Activated T-cell treated with anti-CD3 and anti-CD28 coated beads, Interleukin-2, amount 50 U/mL, for 24 hours (primary cell): Measurements from ENCODE around the gene MAN2B2.

Source experiments
- DNase-seq: peaks from one replicate; pipeline ENCODE4 v3.0.0-alpha.2; 2020
- H3K27ac Mint-ChIP-seq: 2 replicates; pipeline ENCODE4 v1.8.0; 2020; ENCODE audit warnings: mild to moderate bottlenecking, mixed read lengths
- H3K27me3 Mint-ChIP-seq: 2 replicates; pipeline ENCODE4 v1.8.0; 2020; ENCODE audit warnings: mixed read lengths
- H3K36me3 Mint-ChIP-seq: 2 replicates; pipeline ENCODE4 v1.8.0; 2020; ENCODE audit warnings: low read depth, mixed read lengths
- H3K4me1 Mint-ChIP-seq: 2 replicates; pipeline ENCODE4 v1.8.0; 2020; ENCODE audit warnings: low read depth, mixed read lengths
- H3K4me3 Mint-ChIP-seq: 2 replicates; pipeline ENCODE4 v1.8.0; 2020; ENCODE audit warnings: mild to moderate bottlenecking, moderate library complexity, mixed read lengths
- H3K9me3 Mint-ChIP-seq: 2 replicates; pipeline ENCODE4 v1.8.0; 2020; ENCODE audit warnings: mixed read lengths

MAN2B2 gene

GRCh38 chr4:6605605-6606004 lies 30.6 kb downstream of the MAN2B2 start:
- no peaks in the 10 kb centered on the region for H3K27me3 Mint-ChIP-seq
- peaks cover 97% of the 10 kb centered on the region for H3K36me3 Mint-ChIP-seq
- peaks cover 17% of the 10 kb centered on the region for H3K4me1 Mint-ChIP-seq
- no peak overlapping the region for H3K27ac Mint-ChIP-seq
- DNase-seq, result no peak
- peaks cover 10% of the 10 kb centered on the region for H3K9me3 Mint-ChIP-seq
- no peak overlapping the region for H3K4me3 Mint-ChIP-seq

DNA sequence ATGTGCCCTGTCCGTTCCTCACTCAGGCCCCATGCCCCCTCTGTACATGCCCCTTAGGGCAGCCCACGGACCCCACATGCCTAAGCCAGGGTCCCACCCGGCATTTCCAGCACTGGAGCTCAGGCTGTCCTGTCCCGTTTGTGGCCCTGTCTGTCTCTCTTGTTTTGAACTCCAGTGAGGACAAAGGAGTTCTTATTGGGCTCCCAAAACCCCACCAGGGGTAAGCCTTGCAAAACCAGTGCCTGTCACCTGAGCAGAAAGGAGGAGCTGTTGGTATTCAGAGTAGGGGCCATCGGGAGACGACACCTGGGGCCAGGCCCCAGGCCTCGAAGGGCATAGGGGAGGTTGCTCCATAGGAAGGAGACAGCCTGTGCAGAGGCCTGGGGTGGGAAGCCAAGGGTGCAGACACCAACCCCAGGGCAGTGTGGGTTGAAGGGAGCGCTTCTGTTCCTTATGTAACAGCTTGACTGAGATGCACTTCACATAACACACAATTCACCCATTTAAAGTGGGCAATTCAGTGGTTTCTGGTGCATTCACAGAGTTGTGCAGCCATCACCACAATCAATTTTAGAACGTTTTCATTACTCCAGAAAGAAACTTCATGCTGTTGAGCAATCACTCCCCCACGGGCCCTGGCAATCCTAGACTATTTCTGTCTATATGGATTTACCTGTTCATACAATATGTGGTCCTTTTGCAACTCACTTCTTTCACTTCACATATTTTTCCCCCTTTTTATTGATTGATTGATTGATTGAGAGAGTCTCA lies 31.7 kb downstream of the MAN2B2 start:
- no peak for DNase-seq
- peaks cover 97% of the 10 kb centered on the region for H3K36me3 Mint-ChIP-seq
- peaks cover 10% of the 10 kb centered on the region for H3K9me3 Mint-ChIP-seq
- no peak overlapping the region for H3K27ac Mint-ChIP-seq
- H3K27me3 Mint-ChIP-seq, result no peaks in the 10 kb centered on the region
- peaks cover 17% of the 10 kb centered on the region for H3K4me1 Mint-ChIP-seq
- H3K4me3 Mint-ChIP-seq, result no peak overlapping the region

DNA sequence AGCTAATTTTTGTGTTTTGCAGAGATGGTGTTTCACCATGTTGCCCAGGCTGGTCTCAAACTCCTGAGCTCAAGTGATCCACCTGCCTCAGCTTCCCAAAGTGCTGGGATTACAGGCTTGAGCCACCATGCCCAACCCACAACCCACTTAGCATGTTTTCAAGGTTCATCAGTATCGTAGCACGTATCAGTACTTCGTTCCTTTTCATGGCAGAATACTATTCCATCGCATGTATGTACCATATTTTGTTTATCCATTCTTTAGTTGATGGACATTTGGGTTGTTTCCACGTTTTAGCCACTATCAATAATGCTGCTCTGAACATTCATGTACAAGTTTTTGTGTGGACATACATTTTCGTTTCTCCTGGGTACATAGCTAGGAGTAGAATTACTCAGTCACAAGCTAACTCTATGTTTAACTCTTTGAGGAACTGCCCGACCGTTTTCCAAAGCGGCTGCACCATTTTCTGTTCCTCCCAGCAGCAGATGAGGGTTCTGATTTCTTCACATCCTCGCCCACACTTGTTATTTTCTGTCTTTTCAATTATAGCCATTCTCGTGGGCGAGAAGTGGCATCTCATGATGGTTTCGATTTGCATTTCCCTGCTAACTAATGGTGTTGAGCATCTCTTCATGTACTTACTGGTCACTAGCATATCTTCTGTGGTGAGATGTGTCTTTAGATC lies 32.5 kb downstream of the MAN2B2 start:
- Mint-ChIP-seq H3K9me3 (peaks cover 10% of the 10 kb centered on the region), H3K4me1 (peaks cover 17% of the 10 kb centered on the region), H3K4me3 (no peak overlapping the region), H3K27ac (no peak overlapping the region), H3K27me3 (no peaks in the 10 kb centered on the region), H3K36me3 (peaks cover 96% of the 10 kb centered on the region)
- DNase-seq, result no peak

GRCh38 chr4:6608758-6609414 lies 33.9 kb downstream of the MAN2B2 start:
- peak overlapping the region; percentile 22 for H3K27ac Mint-ChIP-seq
- peaks cover 10% of the 10 kb centered on the region for H3K9me3 Mint-ChIP-seq
- H3K4me1 Mint-ChIP-seq, result peaks cover 17% of the 10 kb centered on the region
- no peaks in the 10 kb centered on the region for H3K27me3 Mint-ChIP-seq
- H3K4me3 Mint-ChIP-seq, result no peak overlapping the region
- H3K36me3 Mint-ChIP-seq, result peaks cover 88% of the 10 kb centered on the region
- peak; percentile 34 for DNase-seq

DNA sequence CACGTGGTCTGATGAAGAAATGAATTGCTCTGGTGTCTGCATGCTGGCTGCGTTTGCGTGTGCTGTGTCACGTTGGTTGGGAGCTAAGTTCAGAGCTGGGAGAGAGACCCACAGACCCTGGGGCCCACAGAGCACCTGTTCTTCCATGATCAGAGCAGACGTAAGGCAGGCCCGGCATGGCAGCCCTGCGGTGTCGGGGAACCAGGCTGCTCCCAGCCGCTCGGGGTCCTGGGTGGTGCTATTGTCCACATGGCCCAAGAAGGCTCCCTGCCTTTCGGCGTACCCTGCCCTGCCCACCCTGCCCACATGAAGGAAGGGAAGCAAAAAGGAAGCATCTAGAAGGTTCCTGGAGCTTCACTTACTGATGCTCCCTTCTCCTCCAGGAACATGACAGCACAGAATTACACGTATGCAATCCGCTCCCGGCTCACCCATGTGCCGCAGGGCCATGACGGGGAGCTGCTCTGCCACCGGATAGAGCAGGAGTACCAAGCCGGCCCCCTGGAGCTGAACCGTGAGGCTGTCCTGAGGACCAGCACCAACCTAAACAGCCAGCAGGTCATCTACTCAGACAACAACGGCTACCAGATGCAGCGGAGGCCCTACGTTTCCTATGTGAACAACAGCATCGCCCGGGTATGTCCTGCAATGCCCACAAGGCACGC lies 34.6 kb downstream of the MAN2B2 start:
- H3K9me3 Mint-ChIP-seq, result peaks cover 8% of the 10 kb centered on the region
- no peak for DNase-seq
- H3K27ac Mint-ChIP-seq, result peak overlapping the region; percentile 8
- H3K4me1 Mint-ChIP-seq, result peaks cover 17% of the 10 kb centered on the region
- H3K27me3 Mint-ChIP-seq, result no peaks in the 10 kb centered on the region
- peaks cover 87% of the 10 kb centered on the region for H3K36me3 Mint-ChIP-seq
- H3K4me3 Mint-ChIP-seq, result no peak overlapping the region

- Mint-ChIP-seq H3K9me3 (no peaks in the 10 kb centered on the region), H3K27ac (no peak overlapping the region), H3K36me3 (peaks cover 86% of the 10 kb centered on the region), H3K27me3 (no peaks in the 10 kb centered on the region), H3K4me3 (no peak overlapping the region), H3K4me1 (peaks cover 17% of the 10 kb centered on the region)
- no peak for DNase-seq
Observed at GRCh38 chr4:6610856-6611430, 36.0 kb downstream of the MAN2B2 start.

DNA sequence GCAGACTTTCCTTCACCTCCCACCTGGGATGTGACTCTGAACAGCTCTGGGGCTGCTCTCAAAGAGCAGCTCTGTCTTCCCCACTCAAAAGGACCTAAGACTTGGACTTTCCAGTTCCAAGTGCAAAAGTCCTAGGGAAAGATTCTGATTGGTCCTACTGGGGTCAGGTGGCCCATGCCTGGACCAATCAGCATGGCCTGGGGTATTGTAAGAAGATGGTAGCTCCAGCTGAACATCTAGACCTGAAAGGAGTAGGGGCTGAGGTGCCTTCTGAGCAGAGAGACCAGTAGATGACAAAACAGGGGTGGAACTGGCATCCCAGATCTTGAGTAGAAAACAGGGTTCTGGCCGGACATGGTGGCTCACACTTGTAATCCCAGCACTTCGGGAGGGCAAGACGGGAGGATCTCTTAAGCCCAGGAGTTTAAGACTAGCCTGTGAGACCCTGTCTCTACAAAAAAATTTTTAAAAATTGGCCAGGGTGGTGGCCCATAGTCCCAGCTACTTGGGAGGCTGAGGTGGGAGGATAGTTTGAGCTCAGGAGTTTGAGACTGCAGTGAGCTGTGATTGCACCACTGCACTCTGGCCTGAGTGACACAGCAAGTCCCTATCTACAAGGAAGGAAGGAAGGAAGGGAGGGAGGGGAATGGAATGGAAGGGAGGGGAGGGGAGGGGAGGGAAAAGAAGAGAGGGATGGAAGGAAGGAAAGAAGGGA lies 38.1 kb downstream of the MAN2B2 start:
- H3K27ac Mint-ChIP-seq, result peak overlapping the region; percentile 61
- H3K9me3 Mint-ChIP-seq, result no peaks in the 10 kb centered on the region
- no peak overlapping the region for H3K4me3 Mint-ChIP-seq
- H3K36me3 Mint-ChIP-seq, result peaks cover 86% of the 10 kb centered on the region
- H3K27me3 Mint-ChIP-seq, result no peaks in the 10 kb centered on the region
- no peak for DNase-seq
- peaks cover 11% of the 10 kb centered on the region for H3K4me1 Mint-ChIP-seq

- no peak overlapping the region for H3K4me3 Mint-ChIP-seq
Observed at GRCh38 chr4:6613676-6614651, 39.0 kb downstream of the MAN2B2 start.

GRCh38 chr4:6614701-6615230 lies 39.8 kb downstream of the MAN2B2 start:
- Mint-ChIP-seq H3K27ac (peak overlapping the region; percentile 55), H3K27me3 (no peaks in the 10 kb centered on the region), H3K9me3 (no peaks in the 10 kb centered on the region), H3K4me1 (no peaks in the 10 kb centered on the region), H3K4me3 (no peak overlapping the region), H3K36me3 (peaks cover 86% of the 10 kb centered on the region)
- DNase-seq, result no peak

More at GRCh38 chr4:6613676-6614651, 39.0 kb downstream of the MAN2B2 start:
- Mint-ChIP-seq H3K4me1 (peaks cover 4% of the 10 kb centered on the region), H3K27ac (peak overlapping the region; percentile 61), H3K9me3 (no peaks in the 10 kb centered on the region), H3K27me3 (no peaks in the 10 kb centered on the region), H3K36me3 (peaks cover 86% of the 10 kb centered on the region)
- no peak for DNase-seq

DNA sequence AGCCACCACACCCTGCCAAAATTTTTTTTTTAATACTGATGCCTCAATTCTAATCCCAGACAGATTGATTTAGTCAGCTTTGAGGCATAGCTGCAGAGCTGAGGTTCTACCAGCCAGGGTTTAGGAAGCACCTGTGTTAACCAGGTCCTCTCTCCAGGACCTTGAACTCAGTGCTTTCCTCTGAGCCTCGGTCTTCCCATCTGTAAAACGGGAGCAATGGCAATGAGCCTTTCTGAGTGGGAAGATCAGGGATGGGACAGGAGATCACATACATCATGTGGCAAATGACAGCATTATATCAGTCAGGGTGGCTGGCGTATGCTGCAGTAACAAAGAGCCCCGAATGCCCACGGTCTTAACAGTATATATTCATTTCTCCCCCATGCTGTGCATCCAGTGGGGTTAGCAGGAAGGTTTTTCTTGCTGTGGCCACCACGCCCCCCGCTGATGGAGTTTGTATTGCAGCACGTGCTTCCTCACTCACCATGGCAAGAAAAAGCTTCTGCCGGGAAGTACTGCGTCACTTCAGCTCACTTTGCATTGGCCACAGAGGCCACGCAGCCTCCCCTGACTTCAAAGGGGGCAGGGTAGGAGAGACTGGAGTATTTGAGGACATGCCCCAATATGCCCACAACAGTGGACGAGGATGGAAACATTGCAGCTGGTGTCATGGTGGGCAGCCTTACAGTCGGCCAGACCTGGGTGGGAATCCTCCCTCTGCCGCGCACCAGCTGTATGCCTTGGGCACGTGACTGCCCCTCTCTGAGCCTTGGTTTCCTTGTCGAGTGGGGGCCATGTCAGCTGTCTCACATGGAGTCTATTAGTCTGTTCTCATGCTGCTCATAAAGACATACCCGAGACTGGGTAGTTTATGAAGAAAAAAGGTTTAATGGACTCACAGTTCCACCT lies 41.4 kb downstream of the MAN2B2 start:
- DNase-seq, result no peak
- Mint-ChIP-seq H3K36me3 (peaks cover 81% of the 10 kb centered on the region), H3K9me3 (no peaks in the 10 kb centered on the region), H3K27me3 (no peaks in the 10 kb centered on the region), H3K4me1 (no peaks in the 10 kb centered on the region), H3K4me3 (no peak overlapping the region), H3K27ac (no peak overlapping the region)

GRCh38 chr4:6617246-6617645 lies 42.3 kb downstream of the MAN2B2 start:
- no peaks in the 10 kb centered on the region for H3K27me3 Mint-ChIP-seq
- H3K4me1 Mint-ChIP-seq, result no peaks in the 10 kb centered on the region
- H3K4me3 Mint-ChIP-seq, result no peak overlapping the region
- no peak overlapping the region for H3K27ac Mint-ChIP-seq
- DNase-seq, result no peak
- no peaks in the 10 kb centered on the region for H3K9me3 Mint-ChIP-seq
- H3K36me3 Mint-ChIP-seq, result peaks cover 78% of the 10 kb centered on the region
